Measurements from ENCODE around the gene ZNF143.

ZNF143 gene

DNA sequence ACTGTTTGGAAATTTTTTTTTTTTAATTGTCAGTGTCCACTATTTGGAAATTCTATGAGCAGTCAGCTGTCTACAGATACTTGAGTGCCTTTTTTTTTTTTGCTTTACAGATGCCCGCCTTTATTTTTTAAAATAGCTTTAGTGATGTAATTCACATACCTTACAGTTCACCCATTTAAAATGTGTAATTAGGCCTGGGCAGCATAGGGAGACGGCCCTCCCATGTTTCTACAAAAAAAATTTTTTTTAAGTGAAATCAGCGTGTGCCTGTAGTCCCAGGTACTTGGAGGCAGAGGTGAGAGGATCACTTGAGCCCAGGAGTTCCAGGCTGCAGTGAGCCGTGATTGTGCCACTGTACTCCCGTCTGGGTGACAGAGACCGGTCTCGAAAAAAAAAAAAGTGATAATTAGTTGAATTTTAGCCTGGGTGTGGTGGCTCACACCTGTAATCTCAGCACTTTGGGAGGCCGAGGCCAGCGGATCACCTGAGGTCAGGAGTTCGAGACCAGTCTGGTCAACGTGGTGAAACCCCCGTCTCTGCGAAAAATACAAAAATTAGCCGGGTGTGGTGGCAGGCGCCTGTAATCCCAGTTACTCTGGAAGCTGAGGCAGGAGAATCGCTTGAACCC is 1.5 kb downstream of the ZNF143 start:
- peaks cover 78% of the 10 kb centered on the region for H3K79me2 ChIP-seq (ENCODE audit: control insufficient read depth, low read length)
- peaks cover 22% of the 10 kb centered on the region for H3K4me1 ChIP-seq (ENCODE audit: control insufficient read depth, low read length)
- peak overlapping the region; percentile 80 for H3K4me3 ChIP-seq (ENCODE audit: low read length)
- H4K20me1 ChIP-seq (ENCODE audit: control insufficient read depth, insufficient read depth, low read depth, low read length) = 0 out of 2 replicates have a peak, but pooled peaks cover 2% of the 10 kb centered on the region
- peak overlapping the region; percentile 98 for H3K27ac ChIP-seq (ENCODE audit: low read depth, low read length)
- H3K36me3 ChIP-seq (ENCODE audit: control insufficient read depth, low read length) = peaks cover 22% of the 10 kb centered on the region
- no peak for TF ChIP-seq EZH2phosphoT487 (IDR thresholded peaks at IDR 0.05; ENCODE audit: borderline replicate concordance, low read length)
- no peaks in the 10 kb centered on the region for H3K9me2 ChIP-seq (replicated peaks; ENCODE audit: control insufficient read depth, low read length)
- H3K9me3 ChIP-seq (ENCODE audit: control insufficient read depth, insufficient read depth, low read length) = no peaks in the 10 kb centered on the region
- H3K27me3 ChIP-seq (ENCODE audit: control insufficient read depth, low read length) = no peaks in the 10 kb centered on the region
- H3F3A ChIP-seq (ENCODE audit: control insufficient read depth, insufficient read depth) = peaks cover 19% of the 10 kb centered on the region
- peak overlapping the region; percentile 73 for H3K4me2 ChIP-seq (ENCODE audit: low read length)

DNA sequence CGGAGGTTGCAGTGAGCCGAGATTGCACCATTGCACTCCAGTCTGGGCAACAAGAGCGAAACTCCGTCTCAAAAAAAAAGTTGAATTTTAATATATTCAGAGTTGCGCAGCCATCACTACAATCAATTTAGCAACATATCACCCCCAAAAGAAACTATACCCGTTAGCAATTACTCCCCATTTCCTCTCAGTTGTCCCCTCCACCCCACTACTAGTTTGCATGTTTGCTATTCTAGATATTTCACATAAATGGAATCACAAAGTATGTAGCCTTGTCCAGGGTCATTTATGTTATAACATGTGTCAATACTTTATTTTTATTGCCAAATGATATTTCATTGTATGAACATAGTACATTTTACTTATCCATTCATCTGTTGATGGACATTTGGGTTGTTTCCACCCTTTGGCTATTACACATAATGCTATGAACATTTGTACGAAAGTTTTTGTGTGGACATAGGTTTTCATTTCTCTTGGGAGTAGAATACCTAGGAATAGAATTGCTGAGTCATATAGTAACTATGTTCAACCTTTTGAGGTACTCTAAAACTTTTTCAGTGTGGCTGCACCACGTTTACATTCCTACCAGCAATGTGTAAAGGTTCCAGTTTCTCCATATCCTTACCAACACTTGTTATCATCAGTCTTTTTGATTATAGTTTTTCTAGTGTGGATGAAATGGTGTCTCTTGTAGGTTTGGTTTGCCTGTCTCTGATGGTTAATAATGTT is 2.2 kb downstream of the ZNF143 start:
- Histone ChIP-seq H3K9me3 (ENCODE audit: control insufficient read depth, insufficient read depth, low read length) (no peaks in the 10 kb centered on the region), H3K4me2 (ENCODE audit: low read length) (peak overlapping the region; percentile 73), H3K36me3 (ENCODE audit: control insufficient read depth, low read length) (peaks cover 22% of the 10 kb centered on the region), H3K4me1 (ENCODE audit: control insufficient read depth, low read length) (peaks cover 22% of the 10 kb centered on the region), H3K9me2 (replicated peaks; ENCODE audit: control insufficient read depth, low read length) (no peaks in the 10 kb centered on the region), H4K20me1 (ENCODE audit: control insufficient read depth, insufficient read depth, low read depth, low read length) (0 out of 2 replicates have a peak, but pooled peaks cover 2% of the 10 kb centered on the region), H3K27ac (ENCODE audit: low read depth, low read length) (peak overlapping the region; percentile 9; the same call in 1 of the 2 replicates), H3K79me2 (ENCODE audit: control insufficient read depth, low read length) (peaks cover 85% of the 10 kb centered on the region), H3F3A (ENCODE audit: control insufficient read depth, insufficient read depth) (peaks cover 19% of the 10 kb centered on the region), H3K27me3 (ENCODE audit: control insufficient read depth, low read length) (no peaks in the 10 kb centered on the region), H3K4me3 (ENCODE audit: low read length) (peak overlapping the region; percentile 80)
- TF ChIP-seq EZH2phosphoT487 (IDR thresholded peaks at IDR 0.05; ENCODE audit: borderline replicate concordance, low read length) (no peak), CTCF (IDR thresholded peaks at IDR 0.05; ENCODE audit: low read depth, low read length, poor library complexity, severe bottlenecking) (no peak)

DNA sequence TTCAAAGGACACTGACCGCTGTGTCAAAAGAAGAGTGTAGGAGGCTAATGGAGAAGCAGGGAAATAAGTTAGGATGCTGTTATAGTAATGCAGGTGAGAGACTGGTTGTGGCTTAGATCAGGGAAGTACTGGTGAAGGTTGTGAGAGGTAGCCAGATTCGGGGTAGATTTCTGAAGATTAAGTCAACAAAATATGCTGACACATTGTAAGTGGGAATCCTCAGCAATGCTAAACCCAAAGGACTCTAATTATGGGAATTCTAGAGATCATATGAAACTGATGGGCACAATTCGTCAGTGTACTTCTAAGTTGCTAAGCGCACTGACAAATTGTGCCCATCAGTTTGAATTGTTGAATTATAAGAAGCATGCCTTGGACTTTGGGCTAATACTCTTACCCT is 10.0 kb downstream of the ZNF143 start:
- H3F3A ChIP-seq (ENCODE audit: control insufficient read depth, insufficient read depth) = no peaks in the 10 kb centered on the region
- no peak for TF ChIP-seq CTCF (IDR thresholded peaks at IDR 0.05; ENCODE audit: low read depth, low read length, poor library complexity, severe bottlenecking)
- no peak overlapping the region for H3K27ac ChIP-seq (ENCODE audit: low read depth, low read length)
- H4K20me1 ChIP-seq (ENCODE audit: control insufficient read depth, insufficient read depth, low read depth, low read length) = no peaks in the 10 kb centered on the region
- peaks cover 48% of the 10 kb centered on the region for H3K79me2 ChIP-seq (ENCODE audit: control insufficient read depth, low read length)
- H3K4me1 ChIP-seq (ENCODE audit: control insufficient read depth, low read length) = no peaks in the 10 kb centered on the region
- H3K4me2 ChIP-seq (ENCODE audit: low read length) = no peak overlapping the region
- no peak overlapping the region for H3K4me3 ChIP-seq (ENCODE audit: low read length)
- H3K36me3 ChIP-seq (ENCODE audit: control insufficient read depth, low read length) = peaks cover 40% of the 10 kb centered on the region
- H3K27me3 ChIP-seq (ENCODE audit: control insufficient read depth, low read length) = no peaks in the 10 kb centered on the region
- no peaks in the 10 kb centered on the region for H3K9me3 ChIP-seq (ENCODE audit: control insufficient read depth, insufficient read depth, low read length)
- no peaks in the 10 kb centered on the region for H3K9me2 ChIP-seq (replicated peaks; ENCODE audit: control insufficient read depth, low read length)

GRCh38 chr11:9473408-9473807 is 12.6 kb downstream of the ZNF143 start:
- TF ChIP-seq EZH2phosphoT487 (IDR thresholded peaks at IDR 0.05; ENCODE audit: borderline replicate concordance, low read length) = no peak
- TF ChIP-seq CTCF (IDR thresholded peaks at IDR 0.05; ENCODE audit: low read depth, low read length, poor library complexity, severe bottlenecking) = no peak
- no peaks in the 10 kb centered on the region for H4K20me1 ChIP-seq (ENCODE audit: control insufficient read depth, insufficient read depth, low read depth, low read length)
- H3F3A ChIP-seq (ENCODE audit: control insufficient read depth, insufficient read depth) = no peaks in the 10 kb centered on the region
- H3K9me2 ChIP-seq (replicated peaks; ENCODE audit: control insufficient read depth, low read length) = no peaks in the 10 kb centered on the region
- H3K4me2 ChIP-seq (ENCODE audit: low read length) = no peak overlapping the region
- peaks cover 46% of the 10 kb centered on the region for H3K36me3 ChIP-seq (ENCODE audit: control insufficient read depth, low read length)
- no peak overlapping the region for H3K27ac ChIP-seq (ENCODE audit: low read depth, low read length)
- no peak overlapping the region for H3K4me3 ChIP-seq (ENCODE audit: low read length)
- H3K79me2 ChIP-seq (ENCODE audit: control insufficient read depth, low read length) = peaks cover 23% of the 10 kb centered on the region
- no peaks in the 10 kb centered on the region; the same call in 1 of the 2 replicates for H3K4me1 ChIP-seq (ENCODE audit: control insufficient read depth, low read length)
- no peaks in the 10 kb centered on the region for H3K9me3 ChIP-seq (ENCODE audit: control insufficient read depth, insufficient read depth, low read length)
- no peaks in the 10 kb centered on the region for H3K27me3 ChIP-seq (ENCODE audit: control insufficient read depth, low read length)

Measured in DOHH2 (cell line).